Right lobe of liver (tissue), 6 donors: Measurements from ENCODE around the gene MMP24OS. TPM values are rescaled to one million over a fixed set of nuclear protein-coding genes. Genes with fewer than 3 reads are reported as not detected.
A peak's percentile ranks its signal among the peaks of the same experiment; 100 is the strongest.

Source experiments
- ATAC-seq, 4 donors: fragments of 200-7000 bp; cut with Tn5 transposase; one replicate each; pipeline ENCODE4 v1.9.1; 2020; ENCODE audit warnings: mild to moderate bottlenecking in 4 of 4, moderate library complexity in 4 of 4
- DNase-seq, 3 donors: peaks; one replicate each; pipeline ENCODE4 v3.0.0-alpha.2; 2020
- H3K27ac ChIP-seq, 3 donors: fragments of 200-600 bp; one replicate each; pipeline ENCODE4 v1.8.0; 2022
- H3K27me3 ChIP-seq, 2 donors: fragments of 200-600 bp; one replicate each; pipeline ENCODE4 v1.8.0; 2022
- H3K36me3 ChIP-seq, 4 donors: fragments of 200-600 bp; sonication (generic) in 1 of 4; one replicate each; pipeline versions ENCODE4 v1.5.1 to v1.8.0; 2017 to 2022; ENCODE audit warnings: control low read depth in 1 of 4
- H3K4me1 ChIP-seq, 4 donors: fragments of 200-600 bp; sonication (generic) in 1 of 4; one replicate each; pipeline versions ENCODE4 v1.5.1 to v1.8.0; 2017 to 2022; ENCODE audit warnings: control low read depth in 1 of 4
- H3K4me3 ChIP-seq, 3 donors: fragments of 200-600 bp; one replicate each; pipeline ENCODE4 v1.8.0; 2022
- H3K9me3 ChIP-seq, 4 donors: fragments of 200-600 bp; sonication (generic) in 1 of 4; one replicate each; pipeline versions ENCODE4 v1.5.1 to v1.8.0; 2017 to 2022; ENCODE audit warnings: control low read depth in 1 of 4
- CTCF ChIP-seq, 4 donors: fragments of 200-600 bp in 3 of 4; fragments of 450-650 bp in 1 of 4; IDR thresholded peaks; one replicate each; pipeline versions ENCODE4 v1.5.1 to v1.8.0; 2016 to 2022; ENCODE audit warnings: antibody characterized with exemption in 4 of 4, mild to moderate bottlenecking in 2 of 4
- POLR2A ChIP-seq: fragments of 450-650 bp; IDR thresholded peaks from one replicate; pipeline ENCODE4 v1.6.1; 2017; ENCODE audit warnings: antibody characterized with exemption, mild to moderate bottlenecking
- WGBS: methylation state at CpG from one replicate; pipeline ENCODE4 v1.1.6; 2018; ENCODE audit warnings: low coverage, low lambda C conversion rate; ENCODE audit not compliant: insufficient coverage; ENCODE audit errors: missing lambda C conversion rate; 5-methylcytosine and 5-hydroxymethylcytosine counted together
- intact Hi-C, 2 donors: fragments of 100-400 bp; cut with DNase I; formaldehyde crosslinking; loops; one replicate each; pipeline versions ENCODE4 v1.11.2 to v1.14.1; 2022
- total RNA-seq, 6 experiments: library from RNA; depleted of rRNA in 2 of 6; stranded (reverse); fragments of >200 nt in 2 of 6; fragmentation: NEBNext Ultra II Directional in 3 of 6; extraction: Animal tissue kit (Norgen Biotek cat#: 25700) in 3 of 6; gene quantifications; one replicate each; pipeline versions ENCODE4 v1.1.0 to v1.2.4, GENCODE V29; 2016 to 2023
- donor health status: DM: no; HTN: yes; CAD: no.
- donor health status: DM: no; HTN: no; CAD: no.
- donor health status: DM: no; HTN: no; CAD: no.
- donor health status: DM: no; HTN: yes; CAD: no.
- donor health status: DM: no; HTN: yes; CAD: no.

Gene MMP24OS
- total RNA-seq, 6 experiments from 2014 or later: 13.3 to 40.7 (median 23.5) TPM

- no peaks in the 10 kb centered on the region for H3K9me3 ChIP-seq
- H3K4me1 ChIP-seq: no peaks in the 10 kb centered on the region
- DNase-seq (no peak), ATAC-seq (no peak)
- H3K27me3 ChIP-seq: no peaks in the 10 kb centered on the region
- intact Hi-C loops: no loop called here
- H3K27ac ChIP-seq: no peak overlapping the region
- H3K36me3 ChIP-seq: no peaks in the 10 kb centered on the region
- WGBS: 58% methylated on average over 2 of the region's 6 CpGs
- H3K4me3 ChIP-seq: no peak overlapping the region
- no peak for TF ChIP-seq POLR2A
Measured at GRCh38 chr20:35235881-35236280, 42.0 kb downstream of the MMP24OS start.

- no peak for TF ChIP-seq POLR2A
- no peak for TF ChIP-seq CTCF (IDR thresholded peaks at IDR 0.05)
- ATAC-seq (no peak), DNase-seq (no peak)
- no CpG with 5 or more reads among the region's 2 CpGs for WGBS
- no peak overlapping the region for H3K27ac ChIP-seq
- intact Hi-C loops: no loop called here
- H3K36me3 ChIP-seq: no peaks in the 10 kb centered on the region
- no peak overlapping the region for H3K4me3 ChIP-seq
- no peaks in the 10 kb centered on the region for H3K9me3 ChIP-seq
- no peaks in the 10 kb centered on the region for H3K4me1 ChIP-seq
- no peaks in the 10 kb centered on the region for H3K27me3 ChIP-seq
Measured at GRCh38 chr20:35232575-35232974, 45.3 kb downstream of the MMP24OS start.

- intact Hi-C loops: no loop called here
- peak overlapping the region in 1 of 3 donors; percentile 27 for H3K4me3 ChIP-seq
- H3K27me3 ChIP-seq: no peaks in the 10 kb centered on the region
- no peak for TF ChIP-seq POLR2A
- no peak for TF ChIP-seq CTCF (IDR thresholded peaks at IDR 0.05)
- peak in 2 of 3 donors; percentile 44 to 46 for DNase-seq
- no peaks in the 10 kb centered on the region for H3K9me3 ChIP-seq
- no peak overlapping the region for H3K27ac ChIP-seq
- peak; percentile 73 to 81 (median 79) for ATAC-seq
- H3K36me3 ChIP-seq: no peaks in the 10 kb centered on the region
- 13% methylated on average over 17 of the region's 74 CpGs for WGBS
- H3K4me1 ChIP-seq: no peaks in the 10 kb centered on the region
Measured at GRCh38 chr20:35226884-35227681, 50.8 kb downstream of the MMP24OS start.

Other genes starting within 250 kb of the MMP24OS start
- 10 to 100 TPM; 27.6 to 39.3 (median 34.6) TPM for gene TRPC4AP, start 185.3 kb downstream of the MMP24OS start, total RNA-seq
- 10 to 100 TPM; 20.1 to 28.0 (median 23.9) TPM for gene EDEM2, start 130.8 kb downstream of the MMP24OS start, total RNA-seq
- 10 to 100 TPM in 1 of 6 experiments, 1 to 10 TPM in 5; 1.4 to 11.0 (median 2.6) TPM for gene PROCR, start 106.0 kb downstream of the MMP24OS start, total RNA-seq
- 1 to 10 TPM in 2 of 6 experiments, under 1 TPM in 4; 0.27 to 1.5 (median 0.84) TPM for gene MMP24, start 51.4 kb downstream of the MMP24OS start, total RNA-seq
- 100 to 1,000 TPM in 2 of 6 experiments, 10 to 100 TPM in 4; 73.6 to 131 (median 83.3) TPM for gene EIF6, start 6.7 kb upstream of the MMP24OS start, total RNA-seq
- gene FAM83C, start 14.3 kb upstream of the MMP24OS start, total RNA-seq: not detected
- 10 to 100 TPM; 22.7 to 41.2 (median 35.0) TPM for gene UQCC1, start 133.9 kb upstream of the MMP24OS start, total RNA-seq
- not detected for gene GDF5, start 160.1 kb upstream of the MMP24OS start, total RNA-seq
- gene CEP250, start 177.5 kb upstream of the MMP24OS start, total RNA-seq: 10 to 100 TPM in 2 of 6 experiments, 1 to 10 TPM in 4; 5.9 to 11.2 (median 9.0) TPM